GM19238 (cell line): ENCODE measurements around the gene KRT9.
"Not testable (repeated sequence)": the region's sequence is repeated elsewhere in the genome, so short reads cannot be mapped to it uniquely, and the experiment has no call there.

Experiments
- DNase-seq: peaks from one replicate; pipeline ENCODE4 v3.0.0; 2011; ENCODE audit warnings: low spot score; ENCODE audit not compliant: insufficient read length

The KRT9 gene

DNA sequence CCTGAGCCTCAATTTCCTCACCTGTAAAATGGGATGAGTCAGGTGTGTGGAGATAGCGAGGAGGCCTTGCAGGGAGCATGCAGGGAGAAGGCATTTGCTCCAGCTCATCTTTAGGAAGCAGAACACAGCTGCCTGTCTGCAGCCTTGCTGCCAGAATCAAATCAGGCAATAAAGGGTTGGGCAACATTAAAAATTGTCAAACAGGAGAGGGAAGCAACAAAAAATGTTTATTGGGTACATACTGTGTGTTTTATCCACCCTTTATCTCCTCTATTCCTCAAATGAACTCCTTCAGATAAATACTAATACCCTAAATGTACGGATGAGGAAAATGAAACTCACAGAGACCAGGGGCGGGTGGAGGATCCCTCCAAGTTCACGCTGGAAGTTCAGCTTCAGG lies 28.5 kb upstream of the KRT9 start:
- no peak for DNase-seq

DNA sequence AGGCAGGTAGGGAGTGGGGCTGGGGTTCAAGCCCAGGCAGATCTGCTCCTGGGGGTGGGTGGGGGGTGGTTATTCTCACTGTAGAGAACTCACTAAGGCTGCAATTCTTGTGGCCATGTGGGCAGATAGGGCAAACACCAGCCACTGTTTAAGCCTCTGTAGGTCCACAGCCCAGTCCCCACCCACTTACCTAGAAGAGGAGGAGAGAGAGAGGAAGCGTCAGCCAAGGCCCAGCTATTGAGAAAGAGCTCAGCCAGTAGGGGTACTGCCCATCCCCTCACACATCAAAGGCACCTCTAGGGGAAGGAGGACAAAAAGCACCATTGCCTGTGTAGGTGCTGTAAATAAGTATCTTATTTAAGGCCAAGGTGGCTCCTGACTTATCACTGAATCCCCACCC lies 27.8 kb upstream of the KRT9 start:
- no peak for DNase-seq

GRCh38 chr17:41595585-41595984 lies 23.7 kb upstream of the KRT9 start:
- no peak for DNase-seq

GRCh38 chr17:41594363-41594915 lies 22.6 kb upstream of the KRT9 start:
- no peak for DNase-seq

- no peak for DNase-seq
Observed at GRCh38 chr17:41593306-41593981, 21.6 kb upstream of the KRT9 start.

DNA sequence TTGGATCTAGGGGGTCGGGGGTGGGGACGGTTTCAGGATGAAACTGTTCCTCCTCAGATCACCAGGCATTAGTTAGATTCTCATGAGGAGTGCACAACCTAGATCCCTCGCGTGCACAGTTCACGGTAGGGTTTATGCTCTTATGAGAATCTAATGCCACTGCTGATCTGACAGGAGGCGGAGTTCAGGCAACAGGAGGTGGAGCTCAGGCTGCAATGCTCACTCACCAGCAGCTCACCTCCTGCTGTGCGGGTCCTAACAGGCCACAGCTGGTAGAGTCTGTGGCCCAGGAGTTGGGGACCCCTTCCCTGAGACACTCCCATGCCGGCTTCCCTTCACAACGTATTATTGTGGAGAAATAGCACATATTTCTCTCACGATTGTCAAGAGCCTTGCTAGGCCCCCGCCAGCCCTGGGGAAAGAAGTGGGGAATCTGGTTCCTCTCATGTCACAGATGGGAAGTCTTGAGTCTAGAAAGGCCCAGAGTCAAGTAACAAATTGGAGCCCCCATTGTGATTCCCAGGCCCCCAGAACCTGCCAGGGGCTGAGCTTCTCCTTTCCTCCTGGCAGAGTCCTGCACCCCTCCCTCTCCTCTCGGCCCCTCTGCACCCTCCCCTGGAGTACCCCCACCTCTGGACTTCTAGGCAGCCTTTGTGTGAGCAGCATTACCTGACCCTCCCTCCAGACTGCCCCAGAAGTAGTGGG lies 20.9 kb upstream of the KRT9 start:
- no peak for DNase-seq

GRCh38 chr17:41589301-41589700 lies 17.4 kb upstream of the KRT9 start:
- DNase-seq, result no peak

DNA sequence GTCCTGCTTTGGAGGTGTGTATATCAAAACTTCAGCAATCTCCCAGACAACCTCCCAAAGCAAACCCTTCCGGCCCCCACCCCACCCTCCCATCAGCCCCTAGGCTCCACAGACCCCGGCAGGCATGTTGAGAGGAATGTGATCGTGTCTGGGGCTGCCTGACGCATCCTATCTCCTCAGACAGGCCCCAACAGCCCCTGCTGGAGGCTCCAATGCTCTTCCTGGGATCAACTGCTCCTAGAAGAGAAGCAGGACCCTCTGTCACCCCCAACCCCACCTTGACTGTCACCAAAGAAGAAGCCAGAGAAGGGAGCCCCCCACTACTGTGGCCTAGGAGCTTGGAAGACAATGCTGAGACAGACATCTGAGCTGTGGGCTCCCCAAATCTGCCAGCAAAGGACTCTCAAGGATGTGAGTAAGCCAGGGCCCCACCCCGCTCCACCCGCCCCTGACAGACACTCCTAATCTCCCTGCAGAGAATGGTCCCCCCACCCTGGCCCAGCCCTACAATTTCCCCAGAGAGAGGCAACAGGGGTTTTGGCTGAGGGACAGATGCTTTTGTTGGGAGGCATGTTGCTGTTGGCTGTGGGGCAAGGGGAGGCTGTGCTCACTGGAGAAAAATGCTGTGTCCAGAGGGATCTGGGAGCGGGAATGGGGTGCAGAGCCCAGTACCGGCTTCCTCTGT lies 16.4 kb upstream of the KRT9 start:
- DNase-seq, result no peak

GRCh38 chr17:41586863-41587495 lies 15.1 kb upstream of the KRT9 start, which contains the start of gene KRT14:
TSS of gene KRT14 (minus strand) at chr17:41586895. CDS start at chr17:41586834, 61 bp downstream.
- DNase-seq, result no peak

DNA sequence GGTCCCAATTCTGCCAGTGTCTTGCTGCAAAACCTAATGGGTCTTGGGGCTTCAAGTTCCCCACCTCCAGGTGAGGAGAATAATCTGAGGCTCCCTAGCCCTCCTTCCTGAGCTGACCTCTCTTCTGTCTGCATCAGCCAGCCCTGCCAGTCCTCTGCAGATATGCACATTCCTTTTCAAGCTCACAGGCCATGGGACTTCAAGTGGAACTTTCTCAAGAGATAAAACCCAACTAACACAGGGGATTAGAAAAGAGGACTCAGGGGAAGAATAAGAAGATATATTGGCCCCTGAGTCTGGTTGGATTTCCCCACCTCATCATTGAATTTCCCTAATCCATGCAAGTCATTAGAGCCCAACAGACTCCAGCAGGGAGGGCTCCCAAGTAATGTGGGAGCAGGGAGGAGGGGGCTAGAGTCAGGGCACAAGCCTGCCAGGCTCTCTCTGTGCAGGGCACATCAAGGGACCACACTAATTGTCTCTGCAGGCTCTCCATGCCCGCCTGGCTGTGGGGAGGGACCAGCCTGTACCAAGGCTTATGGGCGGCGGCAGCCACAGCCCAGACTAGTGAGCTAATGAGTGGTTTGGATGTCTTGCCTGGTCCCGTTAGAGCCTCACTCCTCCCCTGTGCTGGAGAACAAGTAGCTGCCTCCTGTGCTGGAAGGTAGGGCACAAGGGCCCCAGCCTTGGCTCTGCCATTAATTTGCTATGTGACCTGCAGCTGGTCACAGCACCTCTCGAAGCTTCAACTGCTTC lies 13.6 kb upstream of the KRT9 start:
- DNase-seq, result no peak

DNA sequence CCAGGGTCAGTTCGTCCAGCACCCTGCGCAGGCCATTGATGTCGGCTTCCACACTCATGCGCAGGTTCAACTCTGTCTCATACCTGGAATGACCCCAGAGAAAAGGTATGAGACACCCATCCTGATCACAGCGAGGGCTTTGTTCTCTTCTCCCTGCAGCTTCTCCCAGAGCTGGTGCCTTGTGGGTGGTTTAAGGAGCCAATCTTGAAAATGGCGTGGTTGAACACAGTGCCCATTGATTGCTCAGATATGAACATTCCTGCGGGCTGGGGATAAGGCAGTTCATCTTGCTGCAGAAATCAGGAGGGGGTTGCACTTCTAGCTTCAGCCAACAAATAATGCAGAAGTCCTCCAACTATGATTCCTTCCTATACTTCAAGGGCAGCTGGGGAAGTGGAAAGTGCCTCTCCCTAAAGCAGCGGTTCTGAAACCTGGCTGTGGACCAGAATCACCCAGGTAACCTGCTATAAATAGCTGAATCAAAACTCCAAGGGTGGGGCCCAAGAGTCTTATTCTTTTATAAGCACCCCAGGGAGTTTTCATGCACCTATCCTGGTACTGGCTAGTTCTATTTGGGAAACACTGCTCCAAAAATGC lies 12.6 kb upstream of the KRT9 start:
- not testable (repeated sequence) for DNase-seq

DNA sequence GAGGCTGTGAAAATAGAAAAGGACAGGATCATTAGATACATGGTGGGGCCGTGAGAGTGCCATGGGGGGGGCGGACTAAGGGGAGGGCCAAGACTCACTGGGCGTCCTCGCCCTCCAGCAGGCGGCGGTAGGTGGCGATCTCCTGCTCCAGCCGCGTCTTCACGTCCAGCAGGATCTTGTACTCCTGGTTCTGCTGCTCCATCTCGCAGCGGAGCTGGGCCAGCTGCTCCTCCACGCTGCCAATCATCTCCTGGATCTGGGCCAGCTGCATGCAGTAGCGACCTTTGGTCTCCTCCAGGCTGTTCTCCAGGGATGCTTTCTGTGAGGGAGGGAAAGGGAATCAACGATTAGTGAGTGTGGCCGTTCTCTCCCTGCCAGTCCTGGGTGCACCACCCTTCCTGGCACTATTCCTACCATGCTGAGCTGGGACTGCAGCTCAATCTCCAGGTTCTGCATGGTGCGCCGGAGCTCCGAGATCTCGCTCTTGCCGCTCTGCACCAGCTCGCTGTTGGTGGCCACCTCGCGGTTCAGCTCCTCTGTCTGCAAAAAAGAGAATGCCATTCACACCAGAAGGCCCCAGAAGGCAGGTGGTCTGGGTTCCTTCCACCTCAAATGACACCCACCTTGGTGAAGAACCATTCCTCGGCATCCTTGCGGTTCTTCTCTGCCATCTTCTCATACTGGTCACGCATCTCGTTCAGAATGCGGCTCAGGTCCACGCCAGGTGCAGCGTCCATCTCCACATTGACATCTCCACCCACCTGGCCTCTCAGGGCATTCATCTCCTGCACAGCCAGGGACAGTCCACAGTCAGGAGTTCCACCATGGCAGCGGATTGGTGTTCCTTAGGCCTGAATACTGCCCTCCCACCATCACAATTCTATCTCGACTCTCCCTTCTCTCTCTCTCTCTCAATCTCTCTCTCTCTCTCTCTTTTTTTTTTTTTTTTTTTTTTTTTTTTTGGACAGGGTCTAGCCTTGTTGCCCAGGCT lies 11.6 kb upstream of the KRT9 start:
- no peak for DNase-seq

DNA sequence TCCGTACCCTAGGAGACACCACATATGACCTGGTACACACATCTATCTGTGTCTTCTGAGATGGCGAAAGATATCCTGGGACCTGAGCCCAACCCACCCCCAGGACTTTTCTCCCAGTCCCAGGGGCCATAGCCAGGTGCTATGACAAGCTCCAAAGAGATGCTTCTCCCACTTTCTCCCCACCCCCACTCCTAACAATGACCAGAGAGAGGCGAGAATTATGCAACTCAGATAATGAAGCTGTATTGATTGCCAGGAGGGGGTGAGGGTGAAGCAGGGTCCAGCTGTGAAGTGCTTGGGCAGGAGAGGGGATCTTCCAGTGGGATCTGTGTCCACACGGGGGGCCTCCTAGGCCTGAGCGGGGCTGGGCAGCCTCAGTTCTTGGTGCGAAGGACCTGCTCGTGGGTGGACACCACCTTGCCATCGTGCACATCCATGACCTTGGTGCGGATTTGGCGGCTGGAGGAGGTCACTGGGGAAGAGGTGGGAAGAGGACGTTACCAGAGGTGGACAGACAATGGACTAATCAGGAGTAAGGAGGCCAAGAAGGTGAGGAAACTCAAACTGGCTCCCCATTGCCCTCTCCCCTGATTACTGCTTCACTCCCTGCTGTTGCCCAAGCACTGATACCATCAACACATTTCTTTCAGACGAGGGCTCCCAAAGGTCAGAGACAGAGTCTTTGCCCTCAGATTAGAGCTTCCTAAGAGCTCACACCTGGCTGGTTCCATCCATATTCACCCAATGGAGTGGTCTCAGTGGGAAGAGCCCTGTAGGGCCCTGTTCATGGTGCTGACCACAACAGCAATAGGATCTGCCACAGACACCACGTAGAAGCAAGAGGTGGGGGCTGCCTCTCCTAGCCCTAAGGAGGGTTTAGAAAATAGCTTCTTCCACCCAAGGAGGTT lies 10.5 kb upstream of the KRT9 start:
- not testable (repeated sequence) for DNase-seq

GRCh38 chr17:41581366-41582060 lies 9.7 kb upstream of the KRT9 start:
- DNase-seq, result no peak

DNA sequence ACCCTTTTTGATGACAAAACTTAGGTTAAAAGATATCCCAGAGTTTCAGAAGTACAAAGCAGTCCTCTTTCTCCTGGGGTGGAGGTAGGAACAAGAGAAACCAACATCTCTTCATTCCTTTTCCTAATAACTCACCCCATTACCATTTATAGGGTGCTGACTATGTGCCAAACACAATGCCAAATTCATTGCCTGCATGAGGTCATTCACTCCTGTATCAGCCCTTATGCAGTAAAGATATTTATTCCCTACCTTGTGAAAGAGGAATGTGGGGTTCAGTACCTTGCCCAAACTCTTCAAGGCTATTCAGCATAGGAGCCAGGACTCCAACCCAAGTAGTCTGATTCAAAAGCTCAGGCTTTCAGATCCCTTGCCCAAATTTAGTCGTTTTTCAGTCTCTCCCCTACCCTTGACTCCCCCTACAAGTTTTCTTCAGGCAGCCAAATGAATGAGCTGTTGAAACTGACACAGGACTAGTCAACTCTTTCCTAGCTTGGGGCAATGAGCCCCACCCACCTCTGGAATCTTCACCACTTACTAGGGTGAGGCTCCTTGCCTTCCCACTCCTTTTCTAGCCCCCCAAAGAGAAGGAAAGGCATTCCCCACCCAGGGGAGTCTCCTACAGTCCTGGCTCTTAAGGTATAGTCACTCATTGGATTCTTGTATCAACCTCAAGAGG lies 9.0 kb upstream of the KRT9 start:
- no peak for DNase-seq

GRCh38 chr17:41580244-41580575 lies 8.4 kb upstream of the KRT9 start:
- no peak for DNase-seq
